ENCODE data around the gene IWS1. TPM values are rescaled to one million over a fixed set of nuclear protein-coding genes. Genes with fewer than 3 reads are reported as not detected.

Gene IWS1
- 48.0 and 48.4 TPM in 2 replicates for total RNA-seq

GRCh38 chr2:127526132-127527000 lies at the start of gene IWS1:
Gene IWS1 (minus strand): TSS chr2:127526489. CDS start chr2:127526208, 281 bp downstream.
- H3K4me3 ChIP-seq (ENCODE audit: low read depth, low read length), result peak within 1 kb of the TSS; percentile 87
- DNase-seq (ENCODE audit: low read depth), result peak; percentile 85
- no peaks in the 10 kb centered on the region for H3K36me3 ChIP-seq (ENCODE audit: control insufficient read depth, insufficient read depth, low read length)
- TF ChIP-seq CTCF (IDR thresholded peaks at IDR 0.05; ENCODE audit: insufficient read depth, low read length, poor library complexity, severe bottlenecking), result no peak
- H3K27me3 ChIP-seq (ENCODE audit: control insufficient read depth, insufficient read depth, low read length), result no peaks in the 10 kb centered on the region

- H3K4me3 ChIP-seq (ENCODE audit: low read depth, low read length), result no peak overlapping the region
- no peaks in the 10 kb centered on the region for H3K27me3 ChIP-seq (ENCODE audit: control insufficient read depth, insufficient read depth, low read length)
- no peak for TF ChIP-seq CTCF (IDR thresholded peaks at IDR 0.05; ENCODE audit: insufficient read depth, low read length, poor library complexity, severe bottlenecking)
- no peak for DNase-seq (ENCODE audit: low read depth)
- no peaks in the 10 kb centered on the region for H3K36me3 ChIP-seq (ENCODE audit: control insufficient read depth, insufficient read depth, low read length)
Measured at GRCh38 chr2:127575941-127576432, 49.7 kb upstream of the IWS1 start.

DNA sequence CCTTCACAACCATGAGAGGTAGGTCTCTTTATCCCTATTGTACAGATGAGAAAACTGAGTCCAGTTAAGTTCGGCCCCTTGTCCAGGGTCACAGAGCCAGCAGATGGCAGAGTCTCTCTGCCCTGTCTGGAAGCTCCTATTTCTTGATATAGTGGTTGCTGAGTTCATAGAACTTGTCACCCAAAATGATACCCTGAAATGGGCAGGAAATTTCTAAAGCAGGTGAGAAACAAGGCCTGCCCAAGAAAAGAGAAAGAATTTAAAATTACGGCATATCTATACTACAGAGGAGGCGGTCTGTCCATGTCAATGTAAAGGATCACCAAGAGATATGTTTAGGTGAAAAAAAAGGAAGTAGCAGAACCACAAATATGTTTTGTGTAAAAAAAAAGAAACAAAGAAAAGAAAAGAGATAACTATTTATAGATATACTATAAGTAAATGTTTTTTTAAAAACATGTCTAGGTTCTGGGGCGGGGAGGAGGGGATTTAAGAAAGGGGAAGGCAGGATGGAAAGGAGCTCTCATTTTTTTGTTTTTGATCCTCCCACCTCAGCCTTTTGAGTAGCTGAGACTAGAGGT lies 49.0 kb upstream of the IWS1 start:
- TF ChIP-seq CTCF (IDR thresholded peaks at IDR 0.05; ENCODE audit: insufficient read depth, low read length, poor library complexity, severe bottlenecking), result no peak
- Histone ChIP-seq H3K36me3 (ENCODE audit: control insufficient read depth, insufficient read depth, low read length) (no peaks in the 10 kb centered on the region), H3K27me3 (ENCODE audit: control insufficient read depth, insufficient read depth, low read length) (no peaks in the 10 kb centered on the region), H3K4me3 (ENCODE audit: low read depth, low read length) (no peak overlapping the region)
- no peak for DNase-seq (ENCODE audit: low read depth)

DNA sequence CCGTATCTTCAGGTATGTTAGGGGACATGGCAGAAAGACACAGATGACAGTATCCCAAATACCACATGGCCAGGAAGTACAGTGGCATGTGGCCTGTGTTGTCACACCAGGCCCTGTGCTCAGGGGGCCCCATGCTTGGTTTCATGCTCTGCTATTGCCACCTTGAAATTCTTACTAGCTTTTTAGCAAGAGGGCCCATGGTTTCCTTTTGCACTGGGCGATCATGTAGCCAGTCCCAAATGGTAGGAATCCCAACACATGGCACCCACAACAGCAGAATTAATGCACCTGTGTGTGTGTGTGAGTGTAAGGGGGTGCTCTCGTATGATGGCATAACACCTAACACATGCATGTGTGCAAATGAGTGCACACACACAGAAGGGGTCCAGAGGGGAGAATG lies 48.4 kb upstream of the IWS1 start:
- no peak for DNase-seq (ENCODE audit: low read depth)
- TF ChIP-seq CTCF (IDR thresholded peaks at IDR 0.05; ENCODE audit: insufficient read depth, low read length, poor library complexity, severe bottlenecking), result no peak

GRCh38 chr2:127573771-127574170 lies 47.5 kb upstream of the IWS1 start:
- DNase-seq (ENCODE audit: low read depth), result no peak
- no peak for TF ChIP-seq CTCF (IDR thresholded peaks at IDR 0.05; ENCODE audit: insufficient read depth, low read length, poor library complexity, severe bottlenecking)
- no peaks in the 10 kb centered on the region for H3K36me3 ChIP-seq (ENCODE audit: control insufficient read depth, insufficient read depth, low read length)
- no peaks in the 10 kb centered on the region for H3K27me3 ChIP-seq (ENCODE audit: control insufficient read depth, insufficient read depth, low read length)
- no peak overlapping the region for H3K4me3 ChIP-seq (ENCODE audit: low read depth, low read length)

More for the DNA sequence above, 48.4 kb upstream of the IWS1 start:
- Histone ChIP-seq H3K36me3 (ENCODE audit: control insufficient read depth, insufficient read depth, low read length) (no peaks in the 10 kb centered on the region), H3K27me3 (ENCODE audit: control insufficient read depth, insufficient read depth, low read length) (no peaks in the 10 kb centered on the region), H3K4me3 (ENCODE audit: low read depth, low read length) (no peak overlapping the region)

Measured in kidney epithelial cell (primary cell).